GM18498 (cell line): ENCODE measurements around the gene SLC4A8.
A peak's percentile ranks its signal among the peaks of the same experiment; 100 is the strongest.

Experiments used
- ATAC-seq: cut with Tn5 transposase; IDR thresholded peaks from one replicate; pipeline ENCODE4 v1.9.1; 2021; ENCODE audit warnings: mild to moderate bottlenecking, moderate library complexity; ENCODE audit not compliant: unreplicated experiment

SLC4A8 gene

DNA sequence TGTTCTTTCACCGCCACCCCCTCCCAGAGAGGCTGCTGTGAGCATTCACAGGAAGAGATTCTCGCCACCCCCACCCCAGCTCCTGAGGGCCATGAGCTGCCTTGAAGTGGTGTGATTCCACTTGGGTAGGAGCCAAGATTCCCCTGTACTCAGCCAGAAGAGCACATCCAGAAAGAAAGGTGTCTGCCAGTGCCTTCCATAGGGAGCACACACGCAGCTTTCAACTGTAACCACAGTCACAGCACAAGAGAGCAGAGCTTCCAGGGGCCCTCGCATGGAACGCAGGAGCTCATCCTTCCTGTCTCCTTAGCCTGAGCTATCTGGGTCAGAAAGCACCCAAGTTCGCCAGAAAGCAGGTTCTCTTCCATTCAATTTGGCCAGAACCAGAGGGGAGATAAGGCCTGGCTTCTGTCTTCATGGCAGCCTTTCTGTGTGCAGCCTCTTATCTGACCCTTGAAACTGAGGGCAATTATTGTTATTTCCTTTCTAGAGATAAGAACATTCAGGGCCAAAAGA, 99.8 kb downstream of the SLC4A8 start:
- no peak for ATAC-seq

DNA sequence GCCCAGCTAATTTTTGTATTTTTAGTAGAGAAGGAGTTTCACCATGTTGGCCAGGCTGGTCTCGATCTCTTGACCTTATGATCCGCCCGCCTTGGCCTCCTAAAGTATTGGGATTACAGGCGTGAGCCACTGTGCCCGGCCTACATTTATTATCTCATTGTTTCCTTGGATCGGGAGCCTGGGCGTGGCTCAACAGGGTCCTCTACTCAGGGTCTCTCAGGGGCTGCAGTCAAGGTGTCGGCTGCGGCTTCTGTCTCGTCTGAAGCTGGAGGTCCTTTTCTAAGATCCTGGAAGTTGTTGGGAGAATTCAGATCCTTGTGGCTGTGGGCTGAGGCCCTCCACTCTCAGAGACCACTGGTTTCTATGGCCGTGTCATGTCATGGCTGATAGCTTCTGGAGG, 100.9 kb downstream of the SLC4A8 start:
- no peak for ATAC-seq

DNA sequence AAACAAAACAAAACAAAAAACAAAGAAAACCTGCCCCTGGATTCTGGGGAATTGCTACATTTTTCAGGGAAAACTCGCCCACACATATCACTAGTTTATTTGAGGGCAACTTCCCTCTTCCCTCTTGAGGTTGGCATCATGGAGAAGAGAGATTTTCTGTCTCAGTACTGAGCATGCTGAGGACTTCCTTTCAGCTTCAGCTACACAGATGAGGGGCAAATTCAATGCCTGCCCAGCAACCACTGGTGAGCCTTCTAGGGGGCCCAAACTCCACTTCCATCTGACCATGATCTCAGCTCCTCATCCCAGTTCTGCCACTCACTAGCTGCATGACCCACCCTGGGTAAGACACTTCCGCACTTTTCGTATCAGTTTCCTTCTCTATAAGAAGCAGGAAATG, 103.3 kb downstream of the SLC4A8 start:
- ATAC-seq = no peak

DNA sequence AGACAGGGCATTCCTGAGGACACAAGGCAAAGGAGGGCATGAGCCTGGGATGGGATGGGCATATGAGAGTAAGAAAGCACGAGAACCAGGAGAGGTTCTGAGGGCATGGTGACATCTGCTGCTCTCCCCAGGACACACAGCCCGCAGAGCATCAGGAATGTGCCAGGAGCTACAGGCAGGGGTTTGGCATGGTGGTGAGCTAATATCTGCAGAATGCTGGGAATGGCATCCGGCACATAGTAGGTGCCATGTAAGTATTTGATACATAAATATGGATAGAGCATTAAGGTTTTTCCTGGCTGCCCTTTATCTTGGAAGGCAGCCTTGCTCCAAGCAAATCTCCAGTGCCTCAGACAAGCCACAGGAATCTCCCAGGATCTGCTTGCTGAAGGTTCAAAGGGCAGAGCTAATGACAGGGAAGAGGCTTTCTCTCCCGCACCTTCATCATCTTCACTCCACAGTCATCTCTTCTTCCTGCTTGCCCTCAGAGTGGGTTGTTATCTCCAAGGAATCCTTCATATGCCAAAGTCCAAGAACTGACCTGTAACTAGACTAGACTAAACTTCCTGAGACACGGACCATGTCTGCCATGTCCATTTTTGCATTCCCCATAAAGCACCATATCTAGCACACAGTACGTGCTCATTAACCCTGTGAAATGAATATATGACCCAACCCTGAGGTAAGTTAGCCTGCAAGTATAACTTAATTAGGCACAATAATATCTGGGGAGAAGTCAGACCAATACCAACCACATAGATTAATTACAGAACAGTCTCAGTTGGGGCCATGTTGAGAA, 104.4 kb downstream of the SLC4A8 start:
- no peak for ATAC-seq

DNA sequence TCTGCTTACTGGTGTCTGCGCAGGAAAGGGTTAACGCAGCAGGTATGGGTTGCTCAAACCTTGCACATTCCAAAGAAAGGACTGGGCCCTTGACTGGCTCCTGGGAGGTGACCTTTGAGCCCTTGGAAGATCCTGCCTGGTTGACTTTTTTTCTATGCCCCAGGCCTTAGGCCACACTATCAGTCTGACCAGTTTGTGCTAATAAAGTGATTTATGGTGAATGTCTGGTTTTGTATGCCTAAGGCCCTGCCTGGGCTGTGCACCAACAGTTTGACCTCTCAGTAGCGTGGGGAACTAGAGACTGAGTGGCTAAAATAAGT, 105.0 kb downstream of the SLC4A8 start:
- ATAC-seq = no peak

DNA sequence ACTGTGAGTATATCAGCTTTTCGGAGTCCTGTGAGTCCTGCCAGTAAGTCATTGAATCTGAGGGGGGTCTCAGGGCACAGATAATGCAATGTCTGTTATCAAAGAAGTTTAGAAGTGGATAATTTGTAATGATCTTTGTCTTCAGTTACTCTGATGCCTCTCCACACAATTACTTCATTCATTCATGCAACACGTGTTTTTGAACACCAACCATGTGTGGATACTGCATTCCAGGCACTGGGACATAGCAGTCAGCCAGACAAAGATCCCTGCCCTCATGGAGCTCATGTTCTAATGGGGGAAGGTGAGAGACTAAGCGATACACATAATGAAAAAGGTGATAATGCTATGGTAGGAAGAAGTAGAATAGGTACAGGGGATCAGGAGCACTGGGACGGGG, 105.6 kb downstream of the SLC4A8 start:
- ATAC-seq = no peak

DNA sequence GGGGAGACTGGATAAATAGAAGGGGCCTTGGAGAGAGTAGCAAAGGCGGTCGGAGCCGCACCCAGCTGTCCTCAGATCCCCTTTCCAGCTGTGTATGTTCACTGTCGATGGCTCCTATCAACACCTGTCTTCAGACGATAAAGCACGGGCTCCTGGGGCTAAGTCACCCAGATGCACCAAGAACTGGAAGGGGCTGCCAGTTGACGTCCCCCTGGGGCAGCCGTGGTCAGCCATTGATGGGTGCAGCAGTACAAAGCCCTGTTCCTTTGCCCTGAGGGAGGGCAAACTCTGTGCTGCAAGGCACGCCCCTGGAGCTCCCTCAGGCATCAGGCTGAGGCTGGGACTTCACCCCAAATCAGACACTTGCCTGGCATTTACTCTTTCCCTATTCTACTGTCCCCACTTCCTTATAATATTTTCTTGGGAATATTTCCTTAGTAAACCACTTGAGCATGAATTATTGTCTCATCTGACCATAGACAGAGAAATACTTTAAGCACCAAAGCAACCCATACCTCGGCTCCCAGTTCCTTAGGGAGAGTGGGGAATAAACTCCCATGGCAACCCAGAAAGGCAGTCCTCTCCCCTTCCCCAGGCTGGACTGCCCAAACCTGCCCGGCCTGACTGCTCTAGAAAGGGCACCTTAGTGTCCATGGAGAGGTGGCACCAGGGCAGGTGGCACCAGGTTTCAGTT, 106.8 kb downstream of the SLC4A8 start:
- ATAC-seq = no peak

DNA sequence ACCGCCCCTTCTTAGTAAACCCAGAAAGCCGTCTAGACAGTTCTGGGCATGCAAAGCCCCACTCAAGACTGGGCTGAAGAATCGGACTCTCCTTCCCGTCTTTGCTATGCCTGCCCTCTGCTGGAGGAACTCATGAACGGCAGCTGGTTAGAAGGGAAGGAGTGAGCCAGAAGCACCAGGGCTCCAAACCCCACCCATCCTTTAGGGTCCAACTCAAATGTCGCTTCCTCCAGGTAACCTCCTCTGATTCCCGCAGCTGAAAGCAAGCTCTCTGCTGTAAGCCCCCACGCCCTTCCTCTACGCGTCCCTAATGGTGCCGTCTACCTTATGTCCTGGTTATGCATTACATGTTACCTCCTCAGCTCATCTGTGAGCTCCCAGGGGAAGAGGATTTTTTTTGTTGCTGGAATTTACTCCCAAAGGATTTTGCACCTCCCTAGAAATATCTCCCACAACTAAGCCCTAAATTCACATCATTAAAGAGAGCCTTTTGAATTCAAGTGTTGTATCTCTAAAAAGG, 107.4 kb downstream of the SLC4A8 start:
- peak; percentile 72 for ATAC-seq

DNA sequence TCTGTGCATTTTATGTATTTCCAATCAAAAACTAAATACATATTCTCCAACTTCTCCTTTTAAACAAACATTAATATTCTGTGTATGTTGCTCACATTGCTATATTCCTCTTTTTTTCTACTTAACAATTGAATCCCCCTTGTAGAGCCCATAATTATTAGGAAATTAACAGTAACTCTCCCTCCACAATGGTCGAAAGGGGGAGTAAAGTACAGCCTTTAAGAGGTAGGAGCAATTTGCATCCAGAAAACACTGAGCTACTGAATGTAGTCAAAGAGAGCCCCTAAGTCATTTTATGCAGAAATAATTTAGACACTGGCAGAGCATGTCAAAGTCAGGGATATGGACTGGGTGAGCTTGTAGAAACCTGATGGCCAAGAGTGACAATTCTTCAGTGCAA, 109.2 kb downstream of the SLC4A8 start:
- no peak for ATAC-seq

DNA sequence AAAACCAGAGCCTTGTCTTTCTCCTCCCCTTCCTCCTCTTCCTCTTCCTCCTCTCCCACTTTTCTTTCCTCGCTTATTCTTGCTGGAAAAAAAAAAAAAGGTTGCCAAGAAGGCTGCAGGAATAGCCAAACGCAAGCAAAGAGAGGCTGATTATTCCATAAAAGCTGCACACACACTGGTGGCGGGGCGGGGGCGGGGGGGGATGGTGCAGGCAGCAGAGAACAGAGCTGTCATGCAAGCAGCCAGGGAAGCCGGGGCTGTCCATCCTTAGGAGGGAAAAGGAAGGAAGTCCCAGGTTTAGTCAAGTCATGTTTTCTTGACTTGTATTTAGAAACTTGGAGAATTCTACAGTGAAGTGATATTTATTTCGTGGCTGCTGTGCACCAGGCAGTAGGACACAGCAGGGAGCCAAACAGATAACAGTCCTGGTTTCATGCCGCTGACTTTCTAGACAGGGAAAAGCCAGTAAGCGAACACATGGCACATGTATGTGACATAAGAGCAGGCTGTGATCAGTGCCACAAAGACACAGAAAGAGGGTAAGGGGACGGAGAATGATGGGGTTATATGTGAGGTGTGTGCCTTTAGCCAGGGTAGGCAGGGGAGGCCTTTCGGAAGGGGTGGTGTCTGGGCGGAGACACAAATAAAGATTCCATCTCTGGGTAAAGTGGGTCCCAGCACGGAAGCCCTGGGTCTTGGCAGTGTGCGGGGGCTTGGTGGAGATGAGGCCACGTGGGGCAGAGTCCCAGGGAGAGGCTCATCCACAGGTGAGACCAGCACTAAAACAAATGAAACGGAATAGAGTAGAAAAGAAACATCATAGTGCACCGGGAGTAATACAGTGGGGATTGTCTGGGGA, 109.8 kb downstream of the SLC4A8 start:
- ATAC-seq = no peak

DNA sequence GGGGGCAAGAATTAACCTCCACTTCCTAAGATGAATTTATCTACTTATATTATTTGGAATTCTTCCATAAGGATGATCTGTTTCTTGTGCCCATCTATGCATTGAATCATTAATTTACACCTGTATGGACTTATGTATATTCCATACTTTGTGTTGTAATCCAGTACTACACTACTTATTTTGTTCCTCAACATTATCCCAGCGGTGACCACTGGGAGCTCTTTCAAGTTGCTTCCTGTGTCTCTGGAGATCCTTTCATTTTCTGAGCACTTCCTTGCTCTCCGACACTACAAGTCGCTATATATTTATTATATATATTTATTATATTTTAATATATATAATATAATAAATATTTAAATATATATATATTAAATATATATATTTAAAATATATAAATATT, 111.5 kb downstream of the SLC4A8 start:
- ATAC-seq = no peak

DNA sequence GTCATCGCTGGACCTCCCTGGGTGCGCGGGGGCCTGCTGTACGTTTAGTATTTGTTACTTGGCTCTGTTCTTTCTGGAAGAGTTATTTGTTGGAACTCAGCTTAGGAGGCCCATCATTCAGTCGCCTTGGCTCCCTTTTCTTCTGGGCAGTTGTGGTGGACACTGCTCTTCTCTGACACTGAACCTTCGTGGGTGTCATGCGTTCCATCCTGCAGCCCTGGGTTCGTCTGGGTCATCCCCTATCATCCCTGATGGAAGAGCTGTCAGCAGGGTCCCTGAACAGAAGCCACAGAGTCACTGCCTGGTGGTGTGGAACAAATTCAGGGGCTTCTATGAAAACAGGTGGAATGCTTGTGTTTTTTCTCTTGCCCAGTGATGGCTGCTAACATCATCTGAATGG, 113.5 kb downstream of the SLC4A8 start:
- no peak for ATAC-seq

DNA sequence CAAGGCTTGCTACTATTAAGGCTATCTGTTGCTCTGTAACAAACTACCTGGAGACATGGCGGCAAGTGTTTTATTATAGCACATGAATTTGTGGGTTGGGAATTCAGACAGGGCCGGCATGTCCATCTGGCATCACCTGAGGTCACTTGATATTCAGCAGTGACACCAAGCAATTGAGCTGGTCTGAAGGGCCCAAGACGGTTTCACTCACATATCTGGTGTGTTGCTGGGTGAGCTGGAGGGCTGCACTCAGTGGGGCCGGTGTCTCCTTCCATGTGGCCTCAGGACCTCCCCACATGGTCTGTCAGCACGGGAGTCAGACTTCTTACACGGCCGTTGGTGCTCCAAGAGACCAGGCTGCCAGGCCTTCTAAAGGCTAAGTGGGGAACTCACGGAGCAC, 114.0 kb downstream of the SLC4A8 start:
- ATAC-seq = no peak

DNA sequence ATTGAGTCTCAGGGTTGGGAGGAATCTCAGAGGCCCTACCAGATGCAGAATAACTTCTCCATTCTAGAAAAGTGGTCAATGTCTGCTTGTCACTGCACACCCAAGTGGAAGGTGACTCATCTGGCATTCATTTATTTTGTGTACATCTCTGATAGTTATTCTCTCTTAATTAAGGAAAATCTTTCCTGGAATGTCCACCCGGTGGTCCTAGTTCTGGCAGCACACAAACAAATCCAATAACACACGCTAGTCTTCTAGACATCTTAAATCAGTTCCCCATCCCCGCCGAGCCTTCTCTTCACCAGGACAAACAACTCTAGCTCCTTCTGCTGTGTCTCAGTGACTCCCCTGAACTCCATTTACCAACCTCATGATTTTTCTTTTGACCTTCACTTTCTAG, 116.4 kb downstream of the SLC4A8 start:
- no peak for ATAC-seq

DNA sequence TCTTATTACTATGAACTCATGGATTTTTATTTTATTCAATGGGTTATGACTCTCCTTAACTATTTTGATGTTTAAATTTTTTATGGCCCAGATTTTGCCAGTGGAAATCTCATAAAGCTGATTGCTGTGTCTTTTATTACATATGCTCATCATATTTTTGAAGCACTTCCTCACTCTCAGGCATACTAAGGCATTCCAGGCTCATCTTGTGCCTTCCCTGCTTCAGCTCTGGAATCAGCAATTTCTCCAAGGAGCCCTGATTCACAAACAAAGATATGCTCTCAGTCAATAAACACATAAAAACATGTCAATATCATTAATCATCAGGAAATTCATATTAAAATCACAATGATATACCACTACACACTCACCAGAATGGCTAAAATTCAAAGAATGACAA, 121.5 kb downstream of the SLC4A8 start:
- ATAC-seq = no peak

DNA sequence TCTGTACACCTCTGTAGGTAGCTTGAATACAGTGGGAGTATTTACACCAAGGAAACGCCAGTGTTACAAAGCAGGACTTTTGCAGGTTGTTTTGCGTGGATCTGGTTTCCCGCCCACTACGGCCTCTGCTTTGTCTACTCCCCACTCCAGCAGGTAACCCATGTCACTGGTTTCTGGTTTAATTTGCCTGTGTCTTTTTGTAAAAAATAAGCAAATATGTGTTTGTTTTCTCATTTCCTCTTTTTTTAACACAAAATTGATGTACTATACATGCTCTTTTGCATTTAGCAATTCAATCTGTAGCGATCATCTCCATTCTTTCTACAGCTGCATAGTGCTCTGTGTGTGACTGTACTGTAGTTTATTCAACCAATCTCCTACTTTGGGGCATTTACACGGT, 123.0 kb downstream of the SLC4A8 start:
- ATAC-seq = no peak

DNA sequence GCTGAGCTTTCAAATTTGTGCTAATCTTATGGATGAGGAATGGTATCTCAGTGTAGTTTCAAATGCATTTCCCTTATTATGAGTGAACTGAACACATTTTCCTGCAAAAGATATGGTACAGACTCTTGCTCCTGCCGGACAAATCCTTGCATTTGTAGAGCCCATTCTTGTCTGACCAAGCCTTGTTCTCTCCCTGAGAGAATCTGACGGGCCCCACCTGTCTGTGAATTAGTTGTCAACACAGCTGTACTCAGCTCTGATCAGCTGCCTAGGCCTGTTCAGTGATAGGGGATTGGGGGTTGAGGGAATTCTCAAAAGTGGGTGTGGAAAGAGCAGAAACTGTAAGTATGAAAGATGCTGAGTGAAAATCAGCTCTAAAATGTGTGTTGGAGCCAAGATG, 123.6 kb downstream of the SLC4A8 start:
- no peak for ATAC-seq

DNA sequence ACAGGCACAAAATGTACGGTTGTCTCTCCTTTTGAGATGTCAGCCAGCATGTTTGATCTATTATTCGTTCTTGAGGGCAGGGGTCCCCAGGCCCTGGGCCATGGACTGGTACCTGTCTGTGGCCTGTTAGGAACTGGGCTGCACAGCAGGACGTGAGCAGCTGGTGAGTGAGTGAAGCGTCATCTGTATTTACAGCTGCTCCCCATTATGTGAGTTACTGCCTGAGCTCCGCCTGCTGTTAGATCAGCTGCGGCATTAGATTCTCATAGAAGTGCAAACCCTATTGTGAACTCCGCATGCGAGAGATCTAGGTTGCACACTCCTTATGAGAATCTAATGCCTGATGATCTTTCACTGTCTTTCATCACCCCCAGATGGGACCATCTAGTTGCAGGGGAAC, 125.0 kb downstream of the SLC4A8 start:
- ATAC-seq = no peak
